Measurements from ENCODE around the gene GRAMD1C. TPM values are rescaled to one million over a fixed set of nuclear protein-coding genes. Genes with fewer than 3 reads are reported as not detected.

Gene GRAMD1C
- total and polyA plus RNA-seq, 2 donors (not counting 1 experiment from before 2014, with no cell fraction given), result 0.82 to 7.8 TPM

DNA sequence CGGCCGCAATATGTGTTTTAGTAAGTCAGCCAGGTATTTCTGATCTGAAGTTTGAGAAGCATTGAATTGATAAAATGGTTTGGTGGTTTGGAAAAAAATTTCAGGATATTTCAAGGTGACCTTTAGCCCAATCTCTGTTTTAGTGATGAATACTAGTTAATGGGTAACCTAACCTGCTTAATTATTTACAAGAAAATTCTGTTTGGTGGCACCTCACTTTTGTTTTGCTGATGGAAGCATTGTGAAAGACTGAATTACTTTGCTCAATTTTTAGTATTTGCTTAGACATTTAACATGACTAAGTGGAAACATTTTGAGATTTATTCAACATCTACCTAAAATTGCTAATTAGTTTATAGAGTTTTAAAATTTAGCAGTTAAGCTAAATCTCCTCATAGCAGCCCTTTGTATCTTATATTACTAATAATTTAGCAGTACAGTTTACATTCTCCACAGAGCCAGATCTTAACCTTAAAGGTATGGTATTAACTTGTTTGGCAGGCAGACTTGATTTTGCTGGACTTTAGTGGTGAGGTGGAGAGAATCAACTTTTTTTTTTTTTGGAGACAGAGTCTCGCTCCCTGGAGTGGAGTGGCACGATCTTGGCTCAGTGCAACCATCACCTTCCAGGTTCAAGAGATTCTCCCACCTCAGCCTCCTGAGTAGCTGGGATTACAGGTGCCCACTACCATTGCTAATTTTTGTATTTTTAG is 35.4 kb downstream of the GRAMD1C start:
- Histone ChIP-seq H3K4me1 (ENCODE audit: control insufficient read depth, extremely low read depth, insufficient read depth, low read length) (no peaks in the 10 kb centered on the region), H3K79me2 (ENCODE audit: control insufficient read depth, insufficient read depth, low read length) (no peaks in the 10 kb centered on the region), H3K27me3 (ENCODE audit: control insufficient read depth, insufficient read depth, low read length) (no peaks in the 10 kb centered on the region), H4K20me1 (ENCODE audit: control insufficient read depth, extremely low read depth, insufficient read depth, low read length) (no peaks in the 10 kb centered on the region), H3K4me3 (replicated peaks in 1 of 4; ENCODE audit: control extremely low read depth in 1 of 4, insufficient read depth in 1 of 4, low read depth in 3 of 4, low read length in 4 of 4) (no peak overlapping the region), H3K4me2 (ENCODE audit: extremely low read depth, insufficient read depth, low read length) (no peak overlapping the region), H3K27ac (ENCODE audit: insufficient read depth, low read length) (no peak overlapping the region), H3K9me3 (ENCODE audit: control insufficient read depth, insufficient read depth, low read depth, low read length) (no peaks in the 10 kb centered on the region), H3K36me3 (ENCODE audit: control insufficient read depth, insufficient read depth, low read length) (no peaks in the 10 kb centered on the region), H3K9ac (ENCODE audit: insufficient read depth, low read length) (no peak overlapping the region), H2AFZ (ENCODE audit: low read length) (no peak overlapping the region)
- no peak for DNase-seq (ENCODE audit: low read depth in 2 of 2)
- no peak for TF ChIP-seq CTCF (conservative IDR thresholded peaks at IDR 0.05 in 1 of 2, IDR thresholded peaks at IDR 0.05 in 1 of 2; ENCODE audit: low read depth in 1 of 2, low read length in 2 of 2)
- no peak for TF ChIP-seq EZH2 (IDR thresholded peaks at IDR 0.05; ENCODE audit: low read length, missing control alignments)

GRCh38 chr3:113878403-113878802 is 39.8 kb downstream of the GRAMD1C start:
- DNase-seq (ENCODE audit: low read depth in 2 of 2), result no peak
- no peak overlapping the region for H3K4me3 ChIP-seq (replicated peaks in 1 of 4; ENCODE audit: control extremely low read depth in 1 of 4, insufficient read depth in 1 of 4, low read depth in 3 of 4, low read length in 4 of 4)
- H3K9ac ChIP-seq (ENCODE audit: insufficient read depth, low read length), result no peak overlapping the region
- TF ChIP-seq EZH2 (IDR thresholded peaks at IDR 0.05; ENCODE audit: low read length, missing control alignments) (no peak), CTCF (conservative IDR thresholded peaks at IDR 0.05 in 1 of 2, IDR thresholded peaks at IDR 0.05 in 1 of 2; ENCODE audit: low read depth in 1 of 2, low read length in 2 of 2) (no peak)
- H3K79me2 ChIP-seq (ENCODE audit: control insufficient read depth, insufficient read depth, low read length), result no peaks in the 10 kb centered on the region
- no peaks in the 10 kb centered on the region for H3K27me3 ChIP-seq (ENCODE audit: control insufficient read depth, insufficient read depth, low read length)
- no peak overlapping the region for H2AFZ ChIP-seq (ENCODE audit: low read length)
- no peak overlapping the region for H3K27ac ChIP-seq (ENCODE audit: insufficient read depth, low read length)
- H3K4me1 ChIP-seq (ENCODE audit: control insufficient read depth, extremely low read depth, insufficient read depth, low read length), result no peaks in the 10 kb centered on the region
- H4K20me1 ChIP-seq (ENCODE audit: control insufficient read depth, extremely low read depth, insufficient read depth, low read length), result no peaks in the 10 kb centered on the region
- H3K4me2 ChIP-seq (ENCODE audit: extremely low read depth, insufficient read depth, low read length), result no peak overlapping the region
- H3K36me3 ChIP-seq (ENCODE audit: control insufficient read depth, insufficient read depth, low read length), result no peaks in the 10 kb centered on the region
- no peaks in the 10 kb centered on the region for H3K9me3 ChIP-seq (ENCODE audit: control insufficient read depth, insufficient read depth, low read depth, low read length)

DNA sequence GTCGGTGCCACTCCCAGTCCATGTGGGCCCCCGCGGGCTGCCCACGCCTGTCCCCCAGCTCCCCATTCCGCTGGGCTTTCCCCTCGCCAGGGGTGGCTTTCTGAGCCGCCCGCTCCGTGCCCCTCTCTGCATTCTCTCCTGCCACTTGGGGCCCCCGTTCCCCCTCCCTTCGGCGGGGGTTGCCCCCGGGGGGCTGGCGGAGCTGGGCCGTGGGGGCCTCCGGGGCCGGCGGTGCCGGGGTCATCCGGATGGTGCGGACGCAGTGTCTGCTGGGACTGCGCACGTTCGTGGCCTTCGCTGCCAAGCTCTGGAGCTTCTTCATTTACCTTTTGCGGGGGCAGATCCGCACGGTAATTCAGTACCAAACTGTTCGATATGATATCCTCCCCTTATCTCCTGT is 46.5 kb downstream of the GRAMD1C start:
- Histone ChIP-seq H3K4me3 (replicated peaks in 1 of 4; ENCODE audit: control extremely low read depth in 1 of 4, insufficient read depth in 1 of 4, low read depth in 3 of 4, low read length in 4 of 4) (no peak overlapping the region), H2AFZ (ENCODE audit: low read length) (no peak overlapping the region), H3K4me1 (ENCODE audit: control insufficient read depth, extremely low read depth, insufficient read depth, low read length) (no peaks in the 10 kb centered on the region), H3K79me2 (ENCODE audit: control insufficient read depth, insufficient read depth, low read length) (no peaks in the 10 kb centered on the region), H3K9me3 (ENCODE audit: control insufficient read depth, insufficient read depth, low read depth, low read length) (no peaks in the 10 kb centered on the region), H3K4me2 (ENCODE audit: extremely low read depth, insufficient read depth, low read length) (no peak overlapping the region), H3K27ac (ENCODE audit: insufficient read depth, low read length) (no peak overlapping the region), H4K20me1 (ENCODE audit: control insufficient read depth, extremely low read depth, insufficient read depth, low read length) (no peaks in the 10 kb centered on the region), H3K27me3 (ENCODE audit: control insufficient read depth, insufficient read depth, low read length) (no peaks in the 10 kb centered on the region), H3K36me3 (ENCODE audit: control insufficient read depth, insufficient read depth, low read length) (no peaks in the 10 kb centered on the region), H3K9ac (ENCODE audit: insufficient read depth, low read length) (no peak overlapping the region)
- no peak for TF ChIP-seq EZH2 (IDR thresholded peaks at IDR 0.05; ENCODE audit: low read length, missing control alignments)
- no peak for TF ChIP-seq CTCF (conservative IDR thresholded peaks at IDR 0.05 in 1 of 2, IDR thresholded peaks at IDR 0.05 in 1 of 2; ENCODE audit: low read depth in 1 of 2, low read length in 2 of 2)
- DNase-seq (ENCODE audit: low read depth in 2 of 2), result no peak
